ENCODE results near the gene GRHPR.
A peak's percentile ranks its signal among the peaks of the same experiment; 100 is the strongest.

The GRHPR gene

DNA sequence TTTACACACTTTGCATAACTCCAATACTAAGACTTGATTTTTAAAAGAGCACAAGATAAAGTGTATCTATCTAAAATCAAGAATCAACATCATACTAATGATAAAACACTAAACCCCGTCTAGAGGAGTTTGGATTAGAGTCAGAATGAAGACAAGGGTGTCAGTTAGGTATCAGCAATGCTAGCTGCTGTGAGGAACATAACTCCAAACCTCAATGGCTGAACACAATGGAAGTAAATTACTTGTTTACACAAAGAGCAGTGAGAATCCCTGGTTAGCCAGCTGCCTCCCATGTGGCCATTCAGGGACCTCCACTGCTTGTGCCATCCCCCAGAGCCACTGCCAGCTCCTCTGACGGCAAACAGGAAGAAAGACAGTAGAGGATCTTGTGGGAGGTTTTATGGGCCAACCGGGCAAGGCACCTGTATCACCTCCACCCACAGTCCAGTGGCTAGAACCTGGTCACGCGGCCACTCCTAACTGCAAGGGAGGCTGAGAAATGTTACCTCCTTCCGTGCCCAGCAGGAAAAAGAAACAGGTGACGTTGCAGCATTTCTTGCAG, 24.0 kb upstream of the GRHPR start:
- DNase-seq (ENCODE audit: low spot score) = no peak

- no peak for DNase-seq (ENCODE audit: low spot score)
Measured at GRCh38 chr9:37399336-37399735, 23.2 kb upstream of the GRHPR start.

DNA sequence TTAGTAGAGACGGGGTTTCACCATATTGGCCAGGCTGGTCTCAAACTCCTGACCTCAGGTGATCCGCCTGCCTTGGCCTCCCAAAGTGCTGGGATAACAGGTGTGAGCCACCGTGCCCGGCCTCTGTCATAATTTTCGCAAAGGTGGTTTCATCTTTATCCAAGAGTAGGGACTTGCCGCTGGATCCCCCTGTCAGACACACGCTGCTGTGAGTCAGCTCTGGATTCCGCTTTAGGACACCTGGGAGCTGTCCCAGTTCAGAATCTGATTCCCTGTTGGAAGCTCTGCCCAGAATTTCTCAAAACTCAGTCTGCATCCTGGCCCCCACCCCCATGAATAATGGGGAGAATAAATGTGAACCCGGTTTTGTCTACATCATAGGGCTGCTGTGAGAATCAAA, 17.9 kb upstream of the GRHPR start:
- no peak for DNase-seq (ENCODE audit: low spot score)

DNA sequence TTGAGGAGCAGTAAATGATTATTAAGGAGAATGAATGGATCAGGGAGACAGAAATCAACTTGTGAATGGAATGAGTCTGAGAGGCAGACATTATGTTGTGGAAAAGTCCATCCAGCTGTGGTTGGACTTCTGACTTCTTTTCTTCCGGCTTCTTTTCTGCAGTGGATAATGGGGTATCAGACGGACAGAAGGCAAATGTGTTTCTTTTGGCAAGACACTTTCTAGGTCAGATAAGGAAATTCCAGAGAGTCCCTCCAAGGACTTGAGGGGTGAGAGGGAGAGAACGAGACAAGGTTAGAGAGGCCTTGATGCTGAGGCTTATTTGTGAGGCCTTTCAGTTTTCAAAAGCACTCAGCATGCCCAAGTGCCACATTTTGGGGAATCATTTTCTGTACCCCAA, 17.1 kb upstream of the GRHPR start:
- DNase-seq (ENCODE audit: low spot score) = no peak

DNA sequence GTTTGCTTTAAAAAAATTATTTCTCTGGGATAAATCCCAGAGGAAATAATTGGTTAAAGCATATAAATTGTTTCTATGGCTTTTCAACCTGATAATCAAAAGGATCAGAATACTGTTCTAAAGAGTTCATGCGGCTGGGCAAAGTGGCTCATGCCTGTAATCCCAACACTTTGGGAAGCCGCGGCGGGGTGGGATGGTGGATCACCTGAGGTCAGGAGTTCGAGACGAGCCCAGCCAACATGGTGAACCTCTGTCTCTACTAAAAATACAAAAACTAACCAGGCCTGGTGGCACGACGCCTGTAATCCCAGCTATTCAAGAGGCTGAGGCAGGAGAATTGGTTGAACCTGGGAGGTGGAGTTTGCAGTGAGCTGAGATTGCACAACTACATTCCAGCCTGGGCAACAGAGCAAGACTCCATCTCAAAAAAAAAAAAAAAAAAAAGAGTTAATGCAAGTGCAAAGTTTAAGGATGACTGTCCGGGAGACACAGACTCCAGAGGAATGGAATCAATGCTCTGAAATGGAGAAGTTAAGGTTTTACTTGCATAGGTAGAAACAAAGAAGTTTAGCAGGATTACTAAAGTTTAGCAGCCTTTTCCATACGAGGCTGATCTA, 16.6 kb upstream of the GRHPR start:
- no peak for DNase-seq (ENCODE audit: low spot score)

DNA sequence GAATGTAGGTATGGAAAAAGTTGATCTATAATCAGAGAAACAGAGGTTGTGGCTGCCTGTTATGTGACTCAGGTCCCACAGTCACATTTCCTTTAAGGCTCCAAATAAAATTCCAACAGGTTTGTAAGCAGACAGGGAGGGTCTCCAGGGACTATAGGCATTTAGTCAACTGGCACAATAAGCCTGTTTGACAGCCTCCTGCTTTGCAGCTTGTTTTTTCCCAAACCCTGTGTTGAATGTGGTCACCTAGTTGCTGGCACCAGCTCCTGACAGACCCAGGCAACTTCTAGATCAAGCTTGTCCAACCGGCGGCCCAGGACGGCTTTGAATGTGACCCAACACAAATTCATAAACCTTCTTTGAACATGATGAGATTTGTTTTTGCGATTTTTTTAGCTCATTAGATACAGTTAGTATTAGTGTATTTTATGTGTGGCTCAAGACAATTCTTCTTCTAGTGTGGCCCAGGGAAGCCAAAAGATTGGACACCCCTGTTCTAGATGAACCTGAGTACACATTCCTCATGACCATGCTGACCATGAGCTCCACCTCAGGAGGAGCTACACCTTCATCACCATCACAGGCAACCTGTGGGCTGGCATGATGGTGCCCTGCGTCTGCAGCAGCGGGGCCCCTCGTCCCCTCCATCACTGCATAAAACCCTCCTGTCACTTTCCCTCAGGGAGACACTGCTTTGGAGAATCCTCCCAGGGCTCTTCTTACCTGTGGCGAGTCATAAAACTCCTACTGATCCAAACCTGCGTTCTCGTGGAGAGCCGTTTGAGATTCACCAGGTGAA, 15.7 kb upstream of the GRHPR start:
- no peak for DNase-seq (ENCODE audit: low spot score)

DNA sequence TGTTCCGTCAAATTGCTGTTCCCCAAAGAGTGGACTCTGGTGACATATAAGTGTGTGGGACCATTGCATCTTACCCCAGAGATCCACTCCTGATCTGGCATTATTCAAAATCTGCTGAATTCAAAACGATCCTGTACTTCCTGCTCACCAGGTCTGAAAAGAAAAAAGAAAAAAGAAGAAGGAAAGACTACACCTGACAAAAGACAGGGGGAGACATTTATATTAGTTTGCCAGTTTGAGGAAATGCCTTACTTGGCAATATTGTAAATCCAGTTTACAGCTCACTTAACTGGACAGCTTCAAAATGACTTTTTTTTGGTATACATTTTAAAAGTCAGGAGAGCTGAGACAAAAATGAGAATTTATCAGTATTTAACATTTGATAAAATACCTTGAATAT, 15.0 kb upstream of the GRHPR start:
- no peak for DNase-seq (ENCODE audit: low spot score)

DNA sequence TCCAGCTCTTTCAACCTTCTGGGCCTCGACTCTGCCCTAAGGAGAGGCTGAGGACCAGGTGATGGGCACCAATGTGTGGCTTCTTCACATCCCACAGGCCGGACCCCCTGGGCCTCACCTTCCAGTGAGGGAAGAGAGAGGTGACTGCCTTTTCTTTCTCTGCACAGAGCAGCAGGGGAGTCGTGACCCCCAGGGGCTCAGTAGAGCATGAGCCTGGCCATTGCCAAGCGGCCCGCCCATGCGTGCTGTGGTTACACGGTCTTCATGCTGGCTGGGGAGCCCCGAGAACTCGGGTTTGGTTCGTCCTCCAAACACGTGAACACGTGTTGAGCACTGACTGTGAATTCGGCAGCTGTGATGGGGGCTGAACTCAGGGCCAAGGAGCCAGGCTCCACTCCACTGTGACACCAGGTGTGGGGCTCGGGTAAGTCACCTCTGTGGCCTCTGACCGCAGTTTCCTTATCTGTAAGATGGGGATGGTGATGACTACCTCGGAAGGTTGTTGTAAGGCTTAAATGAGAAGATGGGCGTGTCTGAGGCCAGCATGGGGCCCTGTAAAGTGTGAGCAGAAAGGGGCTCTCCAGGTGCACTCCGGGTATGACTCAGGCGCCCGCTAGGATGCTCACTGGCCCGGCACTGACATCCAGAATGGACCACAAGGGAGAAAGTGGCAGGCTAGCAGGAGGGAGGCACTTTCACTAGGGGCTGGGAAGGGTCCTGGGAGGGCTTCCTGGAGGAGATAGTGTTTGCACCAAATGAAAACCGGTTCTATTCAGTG, 13.4 kb upstream of the GRHPR start:
- no peak for DNase-seq (ENCODE audit: low spot score)

- no peak for DNase-seq (ENCODE audit: low spot score)
Measured at GRCh38 chr9:37410354-37410861, 12.1 kb upstream of the GRHPR start.

DNA sequence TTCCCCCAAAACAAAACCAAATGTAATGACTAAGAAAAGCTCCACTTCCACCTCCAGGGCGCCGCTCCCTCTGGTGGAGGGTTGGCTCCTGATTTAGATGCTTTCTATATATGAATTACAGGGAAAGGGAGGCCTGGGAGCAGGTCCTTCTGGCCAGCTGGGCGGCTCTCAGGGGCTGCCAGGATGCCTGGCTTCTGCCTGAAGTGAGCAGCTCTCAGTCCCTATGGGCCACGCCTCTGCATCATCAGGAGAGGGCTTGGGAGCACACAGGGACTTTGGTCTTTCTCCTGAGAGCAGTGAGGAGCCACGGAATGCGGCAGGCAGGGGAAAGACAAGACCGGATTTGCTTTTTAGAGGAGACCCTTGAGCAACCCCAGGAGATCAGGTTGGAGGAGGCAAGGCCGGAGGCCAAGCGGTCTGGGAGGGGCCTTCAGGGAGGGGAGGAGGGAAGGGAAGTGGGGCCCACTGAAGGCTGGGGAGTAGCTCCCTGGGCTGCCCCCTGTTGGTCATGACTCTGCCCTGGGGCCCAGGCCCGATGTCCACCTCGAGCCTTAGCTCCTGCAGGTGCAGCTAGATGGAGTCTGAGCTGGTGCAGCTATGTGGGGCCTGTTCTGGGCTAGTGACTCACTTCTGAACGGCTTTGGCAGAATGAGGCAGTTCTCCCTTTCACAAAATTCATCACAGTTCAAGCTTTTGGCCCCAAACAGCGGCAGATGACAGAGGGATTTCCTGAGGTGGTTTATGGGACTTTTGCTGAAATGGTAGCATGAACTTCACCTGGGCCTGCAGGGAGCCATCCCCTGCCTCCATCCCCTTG, 11.3 kb upstream of the GRHPR start:
- no peak for DNase-seq (ENCODE audit: low spot score)

- no peak for DNase-seq (ENCODE audit: low spot score)
Measured at GRCh38 chr9:37412431-37413151, 9.9 kb upstream of the GRHPR start.

- DNase-seq (ENCODE audit: low spot score) = no peak
Measured at GRCh38 chr9:37413311-37413710, 9.2 kb upstream of the GRHPR start.

DNA sequence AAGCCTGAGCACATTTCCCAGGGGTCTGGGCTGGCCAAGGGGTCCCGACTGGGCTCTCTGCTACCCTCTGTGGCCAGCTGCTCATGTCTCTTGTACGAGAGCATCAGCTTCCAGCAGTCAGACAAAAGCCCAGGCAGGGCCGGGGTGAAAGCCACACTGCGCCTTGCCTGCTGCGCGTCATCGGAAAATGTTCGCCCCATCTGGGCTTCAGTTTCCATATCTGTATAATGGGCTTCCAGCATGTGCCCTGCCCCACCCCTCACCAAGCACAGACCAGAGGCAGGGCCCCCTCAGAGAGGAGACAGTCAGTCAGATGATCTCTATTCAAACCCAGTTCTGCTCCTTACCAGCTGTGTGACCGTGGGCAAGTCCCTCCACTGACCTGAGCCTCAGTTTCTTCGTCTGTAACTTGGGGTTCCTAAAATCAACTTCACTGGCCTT, 8.0 kb upstream of the GRHPR start:
- DNase-seq (ENCODE audit: low spot score) = no peak

DNA sequence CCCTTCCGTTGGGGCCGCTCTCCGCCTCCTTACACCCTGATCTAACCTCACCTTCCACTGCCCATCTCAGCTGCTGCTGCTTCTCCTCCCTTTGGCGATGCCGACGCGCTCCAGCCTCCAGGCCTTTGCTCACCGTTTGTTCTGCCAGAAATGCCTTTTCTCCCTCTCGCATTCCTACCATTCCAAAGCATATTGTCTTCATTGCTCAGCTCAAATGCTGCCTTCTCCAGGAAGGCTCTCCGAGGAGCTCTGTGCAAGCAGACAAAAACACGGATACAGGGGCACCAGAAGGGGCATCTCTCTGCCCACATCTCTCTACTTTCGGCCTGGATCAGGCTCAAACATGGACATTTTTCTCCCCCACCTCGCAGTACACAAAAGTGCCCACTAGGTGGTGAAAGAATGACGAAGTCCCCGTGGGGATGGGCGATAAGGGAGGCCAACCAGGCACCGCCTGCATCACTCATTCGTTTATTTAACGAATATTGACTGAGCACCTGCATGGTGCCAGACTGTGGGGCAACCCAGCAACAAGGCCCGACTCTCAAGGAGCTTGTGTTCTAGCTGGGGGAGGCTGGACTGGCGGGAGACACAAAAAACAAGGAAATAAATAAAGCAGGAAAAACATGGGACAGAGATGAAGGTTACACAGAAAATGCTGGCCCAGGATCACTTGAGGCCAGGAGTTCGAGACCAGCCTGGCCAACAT, 7.3 kb upstream of the GRHPR start:
- DNase-seq (ENCODE audit: low spot score) = peak; percentile 84

DNA sequence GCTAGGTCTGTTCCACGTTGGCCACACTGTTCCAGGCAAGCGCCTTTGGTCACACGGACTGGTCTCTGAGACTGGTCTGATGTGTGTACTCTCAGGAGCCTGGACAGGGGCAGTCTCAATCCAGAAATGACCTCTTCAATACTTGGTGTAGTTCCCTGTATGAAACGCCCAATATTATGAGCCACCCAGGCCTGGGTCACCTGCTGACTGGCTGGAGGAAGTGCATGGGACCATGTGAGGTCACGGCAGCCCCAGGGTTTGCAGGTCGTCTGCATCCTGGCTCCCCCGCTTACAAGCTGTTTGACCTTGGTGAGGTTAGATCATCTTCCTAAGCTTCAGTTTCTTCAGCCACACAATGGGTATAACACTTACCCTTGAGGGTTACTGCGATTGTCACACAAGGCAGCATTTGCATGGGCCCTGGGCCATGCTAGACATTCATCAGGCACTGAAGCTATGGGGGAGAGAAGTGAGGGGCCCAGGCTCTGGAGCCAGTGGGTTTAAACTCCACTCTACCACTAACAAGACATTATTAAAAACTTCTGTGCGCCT, 5.2 kb upstream of the GRHPR start:
- no peak for DNase-seq (ENCODE audit: low spot score)

DNA sequence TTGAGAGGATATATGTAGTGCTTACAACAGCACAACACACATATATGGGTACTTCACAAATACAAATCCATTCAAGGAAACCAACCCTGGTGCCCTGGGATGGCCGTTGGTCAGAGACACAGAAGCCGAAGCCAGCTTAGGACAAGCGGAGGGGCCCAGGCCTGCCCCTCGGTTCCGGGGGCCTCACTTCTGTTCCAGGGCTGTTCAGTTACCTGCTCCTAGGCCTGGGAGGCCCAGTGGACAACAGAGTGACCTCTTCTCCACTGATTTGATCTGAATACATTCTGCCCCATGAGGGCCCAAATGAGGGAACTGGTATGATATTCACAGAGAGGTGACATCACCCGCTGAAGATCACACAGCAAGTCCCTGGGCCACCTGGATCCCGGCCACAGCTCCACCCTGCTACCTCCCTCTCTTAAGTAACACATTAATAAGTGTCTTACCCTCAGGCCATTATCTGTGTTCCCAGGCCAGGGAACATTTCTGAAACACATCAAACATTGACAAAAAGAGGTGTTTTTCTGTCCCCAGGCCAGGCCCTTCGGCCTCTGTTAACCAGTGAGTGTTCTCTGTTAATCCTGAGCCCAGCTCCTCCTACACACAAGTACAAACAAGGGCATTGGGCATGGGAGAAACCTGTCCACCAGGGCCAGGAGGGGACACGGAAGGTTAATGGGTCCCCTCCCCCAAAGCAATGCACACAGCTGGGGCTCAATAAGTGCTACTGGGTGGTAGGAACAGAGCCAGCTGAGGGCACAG, 4.5 kb upstream of the GRHPR start:
- DNase-seq (ENCODE audit: low spot score) = no peak

GRCh38 chr9:37419204-37419603, 3.3 kb upstream of the GRHPR start:
- DNase-seq (ENCODE audit: low spot score) = no peak

DNA sequence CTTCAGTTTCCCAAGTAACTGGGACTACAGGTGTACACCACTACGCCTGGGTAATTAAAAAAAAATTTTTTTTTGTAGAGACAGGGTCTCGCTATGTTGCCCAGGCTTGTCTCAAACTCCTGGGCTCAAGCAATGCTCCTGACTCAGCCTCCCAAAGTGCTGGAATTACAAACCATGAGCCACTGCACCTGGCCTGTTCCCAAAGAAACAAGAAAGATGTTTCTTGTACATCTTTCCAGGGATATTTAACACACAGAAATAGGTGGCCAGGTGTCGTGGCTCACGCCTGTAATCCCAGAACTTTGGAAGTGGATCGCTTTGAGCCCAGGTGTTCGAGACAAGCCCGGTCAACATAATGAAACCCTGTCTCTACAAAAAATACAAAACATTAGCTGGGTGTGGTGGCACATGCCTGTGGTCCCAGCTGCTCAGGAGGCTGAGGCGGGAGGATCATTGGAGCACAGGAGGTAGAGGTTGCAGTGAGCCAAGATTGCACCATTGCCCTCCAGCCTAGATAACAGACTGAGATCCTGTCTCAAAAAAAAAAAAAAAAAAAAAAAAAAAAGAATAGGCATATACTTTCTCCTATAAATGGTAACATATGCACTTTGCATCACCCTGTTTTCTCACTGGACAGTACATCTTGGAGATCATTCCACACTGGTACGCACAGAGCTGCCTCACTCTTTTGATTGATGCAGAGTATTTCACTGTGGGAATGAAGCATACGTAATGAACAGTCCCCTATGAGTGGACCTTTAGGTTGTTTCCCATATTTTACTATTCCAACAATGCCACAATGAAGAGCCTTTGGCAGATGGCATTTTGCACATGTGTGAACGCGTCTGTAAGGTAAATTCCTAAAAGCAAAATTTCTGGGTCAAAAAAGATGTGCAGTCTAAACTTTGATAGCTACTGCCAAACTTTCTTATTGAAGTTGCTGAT, 2.0 kb upstream of the GRHPR start:
- no peak for DNase-seq (ENCODE audit: low spot score)

Data from Ammon's horn (tissue), 1 donor.